ENCODE data around the gene IFI44L. TPM values are rescaled to one million over a fixed set of nuclear protein-coding genes. Genes with fewer than 3 reads are reported as not detected.

Gene IFI44L
- total and polyA plus RNA-seq, 7 donors: 0.91 to 5.6 (median 2.5) TPM

GRCh38 chr1:78688697-78689096, 68.4 kb downstream of the IFI44L start:
- H3K36me3 ChIP-seq (ENCODE audit: insufficient read depth in 1 of 2, low read depth in 1 of 2): no peaks in the 10 kb centered on the region
- no peak for TF ChIP-seq CTCF (IDR thresholded peaks at IDR 0.05)

GRCh38 chr1:78690516-78690915, 70.3 kb downstream of the IFI44L start:
- 87 to 90% (median 88%) methylated on average over 3 of the region's 3 CpGs for WGBS, 3 donors
- DNase-seq (no peak), ATAC-seq (no peak)
- H3K4me3 ChIP-seq: no peak overlapping the region
- no peaks in the 10 kb centered on the region for H3K27me3 ChIP-seq (ENCODE audit: insufficient read depth in 3 of 3, low read length in 2 of 3)
- TF ChIP-seq CTCF (IDR thresholded peaks at IDR 0.05): no peak
- H3K27ac ChIP-seq: no peak overlapping the region
- intact Hi-C loops (cut with DNase I): no loop called here
- no peaks in the 10 kb centered on the region for H3K9me3 ChIP-seq
- no peaks in the 10 kb centered on the region for H3K4me1 ChIP-seq
- no peaks in the 10 kb centered on the region for H3K36me3 ChIP-seq (ENCODE audit: insufficient read depth in 1 of 2, low read depth in 1 of 2)

More at GRCh38 chr1:78688697-78689096, 68.4 kb downstream of the IFI44L start:
- Histone ChIP-seq H3K27ac (no peak overlapping the region), H3K4me3 (no peak overlapping the region), H3K9me3 (no peaks in the 10 kb centered on the region), H3K27me3 (ENCODE audit: insufficient read depth in 3 of 3, low read length in 2 of 3) (no peaks in the 10 kb centered on the region), H3K4me1 (no peaks in the 10 kb centered on the region)
- ATAC-seq (no peak), DNase-seq (no peak)
- intact Hi-C loops (cut with DNase I): no loop called here

- Histone ChIP-seq H3K27ac (no peak overlapping the region), H3K4me1 (no peaks in the 10 kb centered on the region), H3K36me3 (ENCODE audit: insufficient read depth in 1 of 2, low read depth in 1 of 2) (no peaks in the 10 kb centered on the region), H3K27me3 (ENCODE audit: insufficient read depth in 3 of 3, low read length in 2 of 3) (no peaks in the 10 kb centered on the region), H3K9me3 (no peaks in the 10 kb centered on the region), H3K4me3 (no peak overlapping the region)
- no peak for ATAC-seq
- intact Hi-C loops (cut with DNase I): no loop called here
- TF ChIP-seq CTCF (IDR thresholded peaks at IDR 0.05): no peak
- DNase-seq: no peak
- WGBS, 3 donors: 47 to 54% (median 53%) methylated on average over 4 of the region's 4 CpGs
These were observed 71.9 kb downstream of the IFI44L start for GRCh38 chr1:78691995-78692747.

Other genes starting within 250 kb of the IFI44L start
- gene PTGFR, start 129.5 kb upstream of the IFI44L start, total RNA-seq: 1 to 10 TPM in 3 of 4 donors, under 1 TPM in 1; 0.32 to 2.3 (median 1.1) TPM
- gene PTGFR, start 129.5 kb upstream of the IFI44L start, polyA plus RNA-seq: under 1 TPM; 0.13 to 0.95 (median 0.32) TPM
- 1 to 10 TPM; 3.3 to 6.8 (median 4.0) TPM for gene IFI44, start 29.4 kb downstream of the IFI44L start, total RNA-seq
- gene IFI44, start 29.4 kb downstream of the IFI44L start, polyA plus RNA-seq: 1 to 10 TPM; 3.3 to 5.0 (median 4.3) TPM